Putamen (tissue), 1 donor: ENCODE results near the gene MEOX2.

Source experiments
- DNase-seq: peaks from one replicate; pipeline ENCODE4 v3.0.0-alpha.2; 2016; ENCODE audit warnings: low spot score

The MEOX2 gene

GRCh38 chr7:15681186-15681585 is 5.3 kb downstream of the MEOX2 start:
- DNase-seq, result no peak

- no peak for DNase-seq
These were observed 6.0 kb downstream of the MEOX2 start for GRCh38 chr7:15680446-15680845.

GRCh38 chr7:15679306-15679705 is 7.2 kb downstream of the MEOX2 start:
- DNase-seq, result no peak

GRCh38 chr7:15678653-15679052 is 7.8 kb downstream of the MEOX2 start:
- no peak for DNase-seq

- no peak for DNase-seq
These were observed 11.1 kb downstream of the MEOX2 start for GRCh38 chr7:15675379-15675778.

- DNase-seq, result no peak
These were observed 11.9 kb downstream of the MEOX2 start for GRCh38 chr7:15674586-15674985.

GRCh38 chr7:15669443-15670090 is 16.9 kb downstream of the MEOX2 start:
- DNase-seq, result no peak

GRCh38 chr7:15667991-15668390 is 18.5 kb downstream of the MEOX2 start:
- DNase-seq, result no peak

GRCh38 chr7:15662451-15662850 is 24.0 kb downstream of the MEOX2 start:
- no peak for DNase-seq

- DNase-seq, result no peak
These were observed 28.2 kb downstream of the MEOX2 start for GRCh38 chr7:15658247-15658646.

GRCh38 chr7:15652776-15653290 is 33.6 kb downstream of the MEOX2 start:
- no peak for DNase-seq

- no peak for DNase-seq
These were observed 34.8 kb downstream of the MEOX2 start for GRCh38 chr7:15651693-15652092.

GRCh38 chr7:15650787-15651186 is 35.7 kb downstream of the MEOX2 start:
- DNase-seq, result no peak

- DNase-seq, result no peak
These were observed 38.0 kb downstream of the MEOX2 start for GRCh38 chr7:15648461-15648961.

- no peak for DNase-seq
These were observed 39.2 kb downstream of the MEOX2 start for GRCh38 chr7:15647309-15647708.

GRCh38 chr7:15643000-15643705 is 43.3 kb downstream of the MEOX2 start:
- DNase-seq, result no peak

- DNase-seq, result peak; percentile 52
These were observed 57.6 kb downstream of the MEOX2 start for GRCh38 chr7:15628876-15629275.

- DNase-seq, result no peak
These were observed 60.4 kb downstream of the MEOX2 start for GRCh38 chr7:15626041-15626440.

- DNase-seq, result no peak
These were observed 61.0 kb downstream of the MEOX2 start for GRCh38 chr7:15625466-15625865.

GRCh38 chr7:15621468-15621867 is 65.0 kb downstream of the MEOX2 start:
- DNase-seq, result no peak

GRCh38 chr7:15620491-15621185 is 65.8 kb downstream of the MEOX2 start:
- DNase-seq, result no peak

GRCh38 chr7:15618275-15618674 is 68.2 kb downstream of the MEOX2 start:
- DNase-seq, result no peak

- no peak for DNase-seq
These were observed 74.3 kb downstream of the MEOX2 start for GRCh38 chr7:15612205-15612604.
